ENCODE data around the gene BLOC1S3. TPM values are rescaled to one million over a fixed set of nuclear protein-coding genes. Genes with fewer than 3 reads are reported as not detected.

BLOC1S3 gene
- total and polyA plus RNA-seq, 11 donors = 2.0 to 8.1 (median 4.8) TPM

DNA sequence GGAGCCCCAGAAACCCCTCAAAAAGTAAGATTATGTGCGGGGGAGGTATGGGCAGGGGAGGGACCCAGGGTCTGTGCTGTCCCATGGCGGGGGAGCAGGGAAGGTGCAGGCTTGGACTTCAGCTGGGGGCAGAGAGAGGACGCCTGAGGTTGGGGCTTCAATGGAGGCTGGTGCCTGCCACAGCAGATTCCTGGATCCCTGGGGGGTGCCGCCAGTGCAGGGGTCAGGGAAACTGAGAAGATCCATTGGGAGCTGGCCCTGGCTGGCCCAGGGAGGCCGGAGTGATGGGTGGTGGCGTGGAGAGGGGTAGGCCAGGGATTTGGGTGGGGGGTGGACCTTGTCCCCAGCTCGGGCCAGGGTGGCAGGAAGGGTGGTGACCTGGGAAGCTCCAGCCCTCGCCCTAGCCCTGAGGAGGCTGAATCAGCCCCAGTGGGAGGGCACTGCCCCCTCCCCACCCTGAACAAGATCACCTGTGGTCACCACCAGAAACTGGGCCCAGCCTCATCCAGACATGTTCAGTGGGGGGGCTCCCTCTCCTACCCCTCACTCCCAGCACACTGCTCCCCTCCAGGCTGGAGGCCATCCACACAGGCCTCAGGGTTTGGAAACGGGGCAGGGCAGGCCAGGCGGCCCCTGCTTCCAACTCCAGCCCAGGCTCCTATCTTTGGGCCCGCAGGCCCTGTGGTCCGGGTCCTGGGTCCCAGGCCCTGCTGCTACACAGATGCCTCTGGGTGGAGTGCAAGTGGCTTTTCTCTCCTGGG, 19.2 kb upstream of the BLOC1S3 start:
- H3K27me3 ChIP-seq = peaks cover 0 to 32% (median 11%) of the 10 kb centered on the region in 9 donors
- no peak for TF ChIP-seq POLR2A (IDR thresholded peaks at IDR 0.05)
- H3K9me3 ChIP-seq = no peaks in the 10 kb centered on the region
- H3K4me3 ChIP-seq = no peak overlapping the region
- intact Hi-C loops (cut with DNase I) = no loop called here
- H3K27ac ChIP-seq = no peak overlapping the region
- DNase-seq (no peak), ATAC-seq (no peak)
- peaks cover 0 to 7% (median 4%) of the 10 kb centered on the region in 12 donors for H3K4me1 ChIP-seq
- H3K36me3 ChIP-seq = no peaks in the 10 kb centered on the region
- 82 to 88% (median 84%) methylated on average over 11 to 12 of the region's 12 CpGs for WGBS, 4 donors

DNA sequence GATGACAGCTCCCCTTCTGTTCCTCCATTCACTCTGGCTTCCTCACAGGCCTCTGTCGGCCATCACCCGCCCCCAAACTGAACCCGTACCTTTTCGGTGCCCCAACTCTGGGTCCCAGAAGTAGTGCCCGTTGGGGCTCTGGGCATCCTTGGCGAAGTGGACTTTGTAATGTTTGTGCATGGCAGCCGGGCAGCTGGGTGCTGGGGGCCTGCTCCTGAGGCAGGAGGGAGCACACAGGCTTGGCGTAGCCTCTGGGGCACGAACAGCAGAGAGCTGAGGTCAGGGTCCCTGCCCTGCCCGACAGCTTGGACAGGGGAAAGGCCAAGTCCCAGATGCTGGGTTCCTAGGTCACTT, 18.6 kb upstream of the BLOC1S3 start:
- no peaks in the 10 kb centered on the region for H3K9me3 ChIP-seq
- TF ChIP-seq, protein P1, sequence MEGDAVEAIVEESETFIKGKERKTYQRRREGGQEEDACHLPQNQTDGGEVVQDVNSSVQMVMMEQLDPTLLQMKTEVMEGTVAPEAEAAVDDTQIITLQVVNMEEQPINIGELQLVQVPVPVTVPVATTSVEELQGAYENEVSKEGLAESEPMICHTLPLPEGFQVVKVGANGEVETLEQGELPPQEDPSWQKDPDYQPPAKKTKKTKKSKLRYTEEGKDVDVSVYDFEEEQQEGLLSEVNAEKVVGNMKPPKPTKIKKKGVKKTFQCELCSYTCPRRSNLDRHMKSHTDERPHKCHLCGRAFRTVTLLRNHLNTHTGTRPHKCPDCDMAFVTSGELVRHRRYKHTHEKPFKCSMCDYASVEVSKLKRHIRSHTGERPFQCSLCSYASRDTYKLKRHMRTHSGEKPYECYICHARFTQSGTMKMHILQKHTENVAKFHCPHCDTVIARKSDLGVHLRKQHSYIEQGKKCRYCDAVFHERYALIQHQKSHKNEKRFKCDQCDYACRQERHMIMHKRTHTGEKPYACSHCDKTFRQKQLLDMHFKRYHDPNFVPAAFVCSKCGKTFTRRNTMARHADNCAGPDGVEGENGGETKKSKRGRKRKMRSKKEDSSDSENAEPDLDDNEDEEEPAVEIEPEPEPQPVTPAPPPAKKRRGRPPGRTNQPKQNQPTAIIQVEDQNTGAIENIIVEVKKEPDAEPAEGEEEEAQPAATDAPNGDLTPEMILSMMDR (IDR thresholded peaks at IDR 0.05) = no peak
- TF ChIP-seq POLR2A (IDR thresholded peaks at IDR 0.05) = no peak
- ATAC-seq (no peak), DNase-seq (no peak)
- H3K4me3 ChIP-seq = no peak overlapping the region
- H3K36me3 ChIP-seq = no peaks in the 10 kb centered on the region
- H3K27ac ChIP-seq = no peak overlapping the region
- peaks cover 0 to 12% (median 9%) of the 10 kb centered on the region in 12 donors for H3K4me1 ChIP-seq
- 81 to 88% (median 84%) methylated on average over 8 to 10 of the region's 10 CpGs for WGBS, 4 donors
- peaks cover 0 to 32% (median 11%) of the 10 kb centered on the region in 9 donors for H3K27me3 ChIP-seq
- intact Hi-C loops (cut with DNase I) = loop anchor here in 1 of 10 donors (10.0 kb wide), 1 partner anchor 175 kb away; no protein-coding TSS in a partner anchor

DNA sequence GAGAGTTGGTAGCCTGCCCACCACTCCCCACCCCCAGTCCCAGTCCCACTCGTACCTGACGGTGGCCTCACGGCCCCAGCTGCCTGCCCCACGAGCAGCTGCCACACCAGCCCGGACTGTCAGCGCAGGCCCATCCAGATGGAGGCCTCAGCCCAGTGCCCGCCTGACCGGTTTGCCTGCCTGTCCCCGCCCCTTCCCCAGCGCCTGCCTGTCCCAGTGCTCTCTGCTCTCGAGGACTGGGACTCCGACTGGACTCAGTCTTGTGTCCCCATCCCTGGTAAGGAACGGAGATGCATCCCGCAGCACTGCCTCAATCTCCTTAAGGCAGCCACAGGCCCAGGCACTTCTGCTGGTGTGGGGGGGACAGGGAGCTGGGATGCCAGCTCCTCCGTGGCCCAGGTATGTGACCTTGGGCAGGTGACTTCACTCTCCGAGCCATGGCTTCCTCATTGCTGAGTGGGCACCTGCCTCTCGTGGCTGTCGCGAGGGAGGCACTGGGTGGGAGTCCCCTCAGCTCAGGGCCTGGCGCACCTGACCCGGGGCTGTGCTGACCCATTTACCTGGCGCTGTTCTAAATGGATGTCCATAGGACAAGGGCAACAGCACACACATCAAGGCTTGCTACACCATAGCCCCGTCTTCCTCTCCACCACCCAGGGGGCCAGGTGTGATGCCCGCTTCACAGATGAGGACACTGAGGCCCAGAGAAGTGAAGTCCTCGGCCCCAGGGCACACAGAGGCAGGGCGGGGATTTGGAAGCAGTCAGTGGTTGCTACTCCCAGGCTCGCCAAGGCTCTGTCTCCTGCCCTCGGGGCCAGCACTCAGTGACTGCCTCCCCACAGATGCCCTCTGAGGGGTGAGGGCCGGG, 17.5 kb upstream of the BLOC1S3 start, which contains the start of gene NKPD1:
NKPD1 (minus strand) TSS at position 113 of the 868 bp plus-strand sequence. CDS start 832 bp downstream, outside the sequence.
- intact Hi-C loops (cut with DNase I) = loop anchor here in 1 of 10 donors (10.0 kb wide), 1 partner anchor 174 kb away; no protein-coding TSS in a partner anchor

More for the DNA sequence above, 17.5 kb upstream of the BLOC1S3 start, which contains the start of gene NKPD1:
- no peak for DNase-seq
- no peak for TF ChIP-seq POLR2A (IDR thresholded peaks at IDR 0.05)
- TF ChIP-seq, protein P1 (IDR thresholded peaks at IDR 0.05) = no peak
- Histone ChIP-seq H3K27ac (no peak within 1 kb of the TSS), H3K4me1 (peaks cover 0 to 19% (median 11%) of the 10 kb centered on the region in 12 donors), H3K36me3 (no peaks in the 10 kb centered on the region), H3K27me3 (peaks cover 0 to 32% (median 11%) of the 10 kb centered on the region in 9 donors), H3K9me3 (no peaks in the 10 kb centered on the region), H3K4me3 (no peak within 1 kb of the TSS)
- no peak for ATAC-seq
- WGBS, 4 donors = 48 to 72% (median 55%) methylated on average over 11 to 29 of the region's 29 CpGs
